GM19452 (cell line): ENCODE results near the gene JARID2.

Experiments used
- ATAC-seq: cut with Tn5 transposase; IDR thresholded peaks from one replicate; pipeline ENCODE4 v1.9.1; 2021; ENCODE audit not compliant: unreplicated experiment

JARID2 gene

GRCh38 chr6:15369838-15370237, 124.0 kb downstream of the JARID2 start:
- no peak for ATAC-seq

- no peak for ATAC-seq
Observed at GRCh38 chr6:15370733-15371671, 125.1 kb downstream of the JARID2 start.

DNA sequence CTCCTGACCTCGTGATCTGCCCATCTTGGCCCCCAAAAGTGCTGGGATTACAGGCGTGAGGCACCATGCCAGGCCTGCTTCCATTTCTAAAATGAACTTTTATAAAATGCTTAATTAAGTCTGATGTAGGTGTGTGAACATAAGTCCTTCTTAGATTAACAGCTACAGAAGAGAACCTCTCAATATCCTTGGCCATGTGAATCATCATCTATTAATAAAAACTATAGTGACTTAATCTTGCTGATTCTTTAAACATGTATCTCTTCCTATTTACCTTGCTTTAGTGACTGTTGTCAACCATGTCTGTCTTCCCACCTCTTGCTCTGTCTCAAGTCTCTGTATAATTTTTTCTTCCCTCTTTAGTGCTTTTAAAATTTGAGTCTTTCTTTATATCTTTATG, 127.1 kb downstream of the JARID2 start:
- no peak for ATAC-seq

GRCh38 chr6:15374119-15374518, 128.2 kb downstream of the JARID2 start:
- ATAC-seq, result no peak

GRCh38 chr6:15375018-15375417, 129.1 kb downstream of the JARID2 start:
- ATAC-seq, result no peak

DNA sequence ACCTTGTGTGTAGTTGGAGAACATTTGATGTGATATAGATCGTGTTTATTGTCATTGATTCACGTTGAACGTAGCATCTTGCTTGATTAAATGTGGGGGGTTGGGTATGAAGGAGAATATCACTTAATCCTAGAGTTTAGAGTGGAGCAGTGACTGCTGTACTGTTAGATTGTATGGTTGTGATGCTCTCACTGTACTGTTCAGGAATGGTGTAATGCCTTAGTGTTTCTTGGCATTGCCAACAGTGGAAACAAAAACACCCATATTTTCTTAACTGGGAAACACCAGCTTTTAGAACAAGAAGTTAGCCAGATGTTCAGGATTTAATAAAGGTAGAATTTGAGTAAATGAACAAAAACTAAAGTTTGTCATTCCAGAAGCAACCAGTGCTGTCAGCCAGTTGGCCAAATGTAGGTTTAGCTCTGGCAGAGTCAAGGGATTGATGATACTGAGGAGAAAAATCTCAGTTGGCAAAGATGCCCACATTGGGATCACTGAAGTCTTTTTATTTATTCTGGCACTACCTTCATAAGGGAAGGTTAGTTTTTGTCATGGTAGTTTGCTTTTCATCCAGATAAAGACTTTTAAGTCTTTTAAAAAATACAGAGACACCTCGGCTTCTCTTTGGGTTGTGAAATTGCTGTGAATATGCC, 129.9 kb downstream of the JARID2 start:
- ATAC-seq, result no peak

- no peak for ATAC-seq
Observed at GRCh38 chr6:15376900-15377487, 131.1 kb downstream of the JARID2 start.

- no peak for ATAC-seq
Observed at GRCh38 chr6:15378272-15378671, 132.4 kb downstream of the JARID2 start.

GRCh38 chr6:15378866-15379265, 133.0 kb downstream of the JARID2 start:
- no peak for ATAC-seq

- no peak for ATAC-seq
Observed at GRCh38 chr6:15380351-15380750, 134.5 kb downstream of the JARID2 start.

DNA sequence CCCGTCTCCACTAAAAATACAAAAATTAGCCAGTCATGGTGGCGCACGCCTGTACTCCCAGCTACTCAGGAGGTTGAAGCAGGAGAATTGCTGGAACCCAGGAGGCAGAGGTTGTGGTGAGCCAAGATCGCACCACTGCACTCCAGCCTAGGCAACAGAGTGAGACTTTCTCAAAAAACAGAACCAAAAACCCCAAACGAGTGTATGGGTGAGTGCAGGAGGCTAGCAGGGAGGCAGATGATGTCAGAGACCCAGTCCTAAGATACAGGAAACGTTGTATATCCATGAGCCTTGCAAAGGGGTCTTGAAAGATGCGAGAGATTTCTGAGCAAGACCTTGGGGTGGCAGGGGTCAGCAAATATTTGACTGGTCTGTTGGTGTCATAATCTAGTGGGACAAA, 136.2 kb downstream of the JARID2 start:
- ATAC-seq, result no peak

DNA sequence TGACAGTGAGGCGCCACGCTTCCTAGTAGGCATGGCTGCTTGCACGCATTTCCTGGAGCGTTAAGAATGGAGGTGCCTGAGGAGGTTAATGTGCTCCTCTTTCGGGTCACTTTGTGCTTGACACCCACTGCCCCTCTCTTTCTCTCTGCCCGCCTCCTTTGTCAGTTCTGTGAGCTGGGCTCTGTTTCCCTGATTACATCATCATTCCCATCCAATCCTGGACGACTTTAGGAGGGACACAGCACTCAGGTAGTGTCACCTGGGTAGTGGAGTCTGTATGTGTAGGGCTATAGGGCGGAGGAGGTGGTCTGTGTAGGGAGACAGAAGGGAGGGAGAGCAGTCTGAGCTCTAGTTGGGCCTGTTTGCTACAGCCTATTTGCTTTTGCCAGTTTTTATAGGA, 136.8 kb downstream of the JARID2 start:
- no peak for ATAC-seq

DNA sequence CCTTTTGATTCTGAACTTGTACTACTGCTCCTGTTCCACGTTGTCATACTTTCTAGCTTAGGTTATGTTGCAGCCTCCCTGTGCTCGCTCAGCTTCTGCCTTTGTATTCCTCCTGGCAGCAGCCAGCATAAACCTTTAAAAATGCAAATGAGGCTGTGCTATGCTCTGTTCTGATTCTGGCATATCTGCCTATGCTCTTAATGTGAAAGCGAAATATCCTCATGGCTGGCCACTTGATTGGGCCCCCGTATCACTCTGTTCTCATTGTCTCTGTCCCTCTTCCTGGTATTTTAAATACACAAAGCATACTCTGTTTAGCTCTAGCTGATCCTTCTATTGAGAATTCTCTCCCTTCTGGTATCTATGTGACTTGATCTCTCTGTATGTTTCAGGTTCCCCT, 139.0 kb downstream of the JARID2 start:
- peak; percentile 43 for ATAC-seq

DNA sequence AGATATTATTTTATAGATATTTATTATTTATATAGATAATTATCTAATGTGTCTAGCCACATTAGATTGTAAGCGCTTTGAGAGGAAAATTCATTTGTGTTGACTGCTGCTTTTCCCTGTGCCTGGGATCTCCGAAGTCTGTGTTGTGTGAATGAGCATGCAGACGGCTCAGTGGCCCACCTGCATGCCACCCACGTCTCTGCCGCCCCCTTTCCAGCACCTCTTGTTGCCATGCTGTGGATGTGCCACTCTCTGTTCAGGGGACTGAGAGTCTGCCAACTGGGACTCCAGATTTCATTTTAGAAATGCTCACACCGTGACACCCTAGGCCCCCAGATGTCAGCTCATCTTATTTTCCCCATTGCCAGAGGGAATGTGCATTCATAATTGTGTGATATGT, 139.7 kb downstream of the JARID2 start:
- no peak for ATAC-seq

DNA sequence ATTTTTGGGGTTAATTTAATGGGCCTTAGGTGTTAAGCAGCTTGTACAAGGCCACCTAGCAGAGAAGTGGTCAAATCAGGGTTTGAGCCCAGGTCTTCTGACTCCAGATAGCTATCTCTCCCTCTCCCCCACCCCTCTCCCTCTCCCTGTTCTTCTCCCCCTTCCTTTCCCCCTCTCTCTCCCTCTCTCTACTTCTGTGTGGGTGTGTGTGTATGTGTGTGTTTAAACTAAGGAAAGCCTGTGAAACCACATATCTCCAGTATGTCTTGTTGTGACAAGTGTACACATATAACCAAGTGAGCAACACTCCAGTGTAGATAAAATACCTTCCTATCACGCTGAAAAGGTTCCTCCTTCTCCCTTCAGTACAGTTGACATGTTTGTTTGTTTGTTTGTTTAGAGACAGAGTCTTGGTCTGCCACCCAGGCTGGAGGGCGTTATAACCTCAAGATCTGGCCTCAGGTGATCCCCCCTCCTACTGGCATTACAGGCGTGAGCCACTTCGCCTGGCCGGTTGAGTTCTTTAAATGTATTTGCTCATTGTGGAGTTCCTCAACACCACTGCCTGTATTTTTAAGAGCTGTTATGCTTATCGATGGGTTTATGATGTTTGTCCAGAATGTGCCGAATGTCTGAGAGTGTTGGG, 140.4 kb downstream of the JARID2 start:
- no peak for ATAC-seq

- ATAC-seq, result no peak
Observed at GRCh38 chr6:15386756-15387112, 140.9 kb downstream of the JARID2 start.

- no peak for ATAC-seq
Observed at GRCh38 chr6:15387118-15387517, 141.2 kb downstream of the JARID2 start.

DNA sequence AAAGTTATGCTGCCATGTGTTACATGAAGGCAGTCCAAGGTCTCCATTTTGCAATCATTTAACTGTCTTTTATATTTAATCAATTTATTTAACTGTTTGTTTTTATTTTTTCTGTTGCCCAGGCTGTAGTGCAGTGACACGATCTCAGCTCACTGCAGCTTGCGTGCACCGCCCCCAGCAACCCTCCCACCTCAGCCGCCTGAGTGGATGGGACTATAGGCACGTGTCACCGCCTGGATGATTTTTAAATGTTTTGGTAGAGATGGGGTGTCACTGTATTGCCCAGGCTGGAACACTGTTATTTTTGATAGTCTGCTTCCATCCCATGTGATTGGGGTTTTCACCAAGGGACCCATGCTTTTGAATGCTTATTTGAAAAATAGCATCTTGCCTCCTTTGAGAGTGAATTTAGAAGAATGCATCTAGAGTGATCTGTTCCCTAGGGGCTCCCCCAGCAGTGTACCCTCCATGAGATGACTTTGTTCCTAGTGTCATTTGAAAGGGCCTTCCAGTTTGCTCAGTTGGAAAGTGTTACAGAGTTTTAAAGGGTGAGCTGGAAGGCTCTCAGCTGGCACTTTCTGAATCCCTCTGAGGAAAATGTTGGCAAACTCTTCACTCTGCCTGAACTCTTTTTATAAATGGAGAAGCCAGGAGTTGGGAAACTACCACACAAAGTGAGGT, 143.4 kb downstream of the JARID2 start:
- no peak for ATAC-seq

GRCh38 chr6:15389765-15390723, 144.2 kb downstream of the JARID2 start:
- no peak for ATAC-seq

DNA sequence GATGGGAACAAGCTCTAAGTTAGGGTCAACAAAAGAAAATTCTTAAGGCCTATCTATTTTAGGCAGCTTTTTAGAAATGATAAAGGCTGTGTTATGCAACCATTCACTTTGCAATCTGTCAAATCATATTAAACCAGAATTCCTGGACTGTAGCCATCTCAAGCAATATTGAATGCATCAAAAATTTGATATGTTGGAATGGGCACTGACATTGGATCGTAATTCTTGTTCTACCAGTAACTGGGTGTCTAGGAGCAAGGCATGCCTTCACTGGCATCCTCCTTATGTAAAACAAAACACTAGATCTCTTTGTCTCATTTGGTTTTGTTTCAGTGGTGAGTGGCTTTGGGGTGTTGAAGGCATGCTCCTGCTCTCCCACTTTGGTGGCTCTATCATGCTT, 145.6 kb downstream of the JARID2 start:
- no peak for ATAC-seq
